HT-29 (cell line): ENCODE measurements around the gene C3orf52. TPM values are rescaled to one million over a fixed set of nuclear protein-coding genes. Genes with fewer than 3 reads are reported as not detected.

Experiments
- DNase-seq: peaks from one replicate; pipeline ENCODE4 v3.0.0-alpha.2; 2015; ENCODE audit warnings: low spot score
- small RNA-seq: library from RNA; depleted of rRNA; stranded (forward); fragments of <200 nt; gene quantifications from one replicate; pipeline ENCODE3, GENCODE V24; 2014
- total RNA-seq: library from RNA; depleted of rRNA; stranded (reverse); fragments of >200 nt; shearing (Covaris generic); gene quantifications from 2 replicates; pipeline ENCODE4 v1.2.3, GENCODE V29; 2014; rRNA removed

The C3orf52 gene
- total RNA-seq, 1 experiment from 2014 or later, result 14.5 TPM

- peak; percentile 48 for DNase-seq
Observed at GRCh38 chr3:112134335-112135124, 48.3 kb downstream of the C3orf52 start.

- DNase-seq, result no peak
Observed at GRCh38 chr3:112136046-112136445, 49.9 kb downstream of the C3orf52 start.

DNA sequence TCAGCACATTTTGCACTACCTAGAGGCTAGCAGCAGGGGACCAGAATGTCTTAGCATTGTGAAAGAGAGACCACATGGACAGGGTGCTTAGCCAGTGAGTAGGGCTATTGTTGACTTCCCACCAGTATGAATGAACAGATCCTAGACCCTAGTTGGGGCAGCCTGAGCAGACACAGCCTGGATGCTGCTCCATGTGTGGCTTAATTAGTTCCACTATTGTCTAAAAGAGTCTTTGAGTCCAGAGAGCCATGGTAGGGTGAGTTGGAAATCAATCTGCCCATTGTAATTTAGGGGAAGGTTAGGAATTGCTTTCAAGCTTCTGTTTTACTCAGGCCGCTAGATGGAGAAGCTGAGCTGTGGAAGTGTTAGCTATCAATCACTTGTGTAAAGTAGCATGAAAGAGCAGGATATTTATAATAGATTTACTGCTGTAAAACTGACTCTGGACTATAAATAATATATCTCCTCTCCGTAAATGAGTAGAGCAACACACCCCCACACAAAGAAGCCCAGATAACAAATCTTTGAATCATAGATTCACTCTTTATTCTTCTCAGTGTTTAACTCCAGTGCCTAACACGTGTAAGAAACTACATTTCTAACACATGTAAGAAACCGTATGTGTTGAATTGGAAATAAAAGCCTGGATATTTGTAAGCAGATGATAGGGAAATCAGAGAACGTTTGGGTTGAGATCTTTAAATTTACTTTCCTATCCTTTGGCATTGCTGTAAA lies 50.9 kb downstream of the C3orf52 start:
- DNase-seq, result peak; percentile 92

DNA sequence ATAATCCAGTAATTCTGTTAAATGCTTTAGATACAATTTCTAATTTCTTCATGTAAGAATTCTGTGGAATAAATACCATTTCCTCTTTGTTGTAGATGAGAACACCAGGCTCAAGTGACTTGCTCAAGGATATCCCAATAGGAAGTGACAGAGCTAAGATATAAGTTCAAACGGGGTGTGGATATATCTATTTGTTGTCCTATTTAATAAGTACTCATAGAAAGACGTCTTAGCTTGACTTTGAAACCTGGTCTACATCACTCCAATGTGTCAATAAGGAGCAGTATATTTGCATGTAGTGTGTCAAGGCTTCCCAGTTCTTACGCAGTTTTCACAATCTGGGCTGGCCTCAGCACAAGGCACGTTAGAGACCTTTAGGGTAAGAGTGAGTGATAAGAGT lies 51.6 kb downstream of the C3orf52 start:
- peak; percentile 20 for DNase-seq

GRCh38 chr3:112138219-112138969 lies 52.2 kb downstream of the C3orf52 start:
- DNase-seq, result no peak

DNA sequence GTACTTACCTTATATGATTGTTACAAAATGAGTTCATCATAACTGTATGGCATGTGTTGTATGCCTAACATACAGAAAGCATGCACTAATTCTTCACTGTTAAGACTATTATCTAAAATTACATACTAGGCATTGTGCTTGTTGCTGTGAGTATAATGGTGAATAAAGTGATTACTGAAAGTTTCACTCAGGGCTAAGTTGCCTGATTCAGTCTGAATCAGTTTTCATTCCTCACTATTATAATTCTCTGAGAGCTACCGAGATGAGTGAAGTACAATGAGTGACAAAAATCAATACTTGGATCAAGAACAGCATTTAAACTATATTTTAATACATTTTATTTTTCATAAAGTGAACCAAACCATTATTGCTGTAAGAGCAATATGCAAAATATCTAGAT lies 54.4 kb downstream of the C3orf52 start:
- no peak for DNase-seq

GRCh38 chr3:112141293-112141692 lies 55.1 kb downstream of the C3orf52 start:
- no peak for DNase-seq

- no peak for DNase-seq
Observed at GRCh38 chr3:112143251-112143650, 57.1 kb downstream of the C3orf52 start.

GRCh38 chr3:112143689-112144088 lies 57.5 kb downstream of the C3orf52 start:
- no peak for DNase-seq

GRCh38 chr3:112149136-112149535 lies 62.9 kb downstream of the C3orf52 start:
- DNase-seq, result no peak

DNA sequence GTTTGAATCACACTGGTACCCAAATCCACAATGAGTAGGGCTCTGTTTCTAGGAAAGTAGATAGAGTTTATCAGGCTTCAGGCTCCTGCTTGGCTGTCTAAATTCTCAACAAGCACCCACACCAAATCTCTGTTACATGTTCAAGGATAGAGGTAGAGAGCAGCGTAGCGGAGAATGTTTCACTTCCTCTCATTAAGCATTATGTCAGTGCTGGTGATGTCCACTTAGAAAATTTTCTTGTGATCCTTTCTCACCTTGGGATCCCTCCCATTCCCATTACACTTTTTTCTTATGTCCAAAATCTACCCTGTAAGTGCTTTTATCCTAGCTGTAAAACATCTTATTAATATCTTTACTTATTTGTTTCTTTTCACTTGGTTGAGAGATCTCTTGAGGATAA lies 81.6 kb downstream of the C3orf52 start:
- no peak for DNase-seq

Small RNA genes lying within 50 kb of the gene (small RNA-seq; reads per million reads assigned to genes)
- not detected for gene MIR567

Other genes starting within 250 kb of the C3orf52 start
- gene PHLDB2, start 227.1 kb upstream of the C3orf52 start, total RNA-seq, result 0.21 TPM in 1 of 2 replicates, not detected in the other
- gene ABHD10, start 107.4 kb upstream of the C3orf52 start, total RNA-seq, result 16.5 and 22.9 TPM in 2 replicates
- gene TAGLN3, start 87.5 kb upstream of the C3orf52 start, total RNA-seq, result 0.08 TPM in 1 of 2 replicates, not detected in the other
- 0.03 TPM in 1 of 2 replicates, not detected in the other for gene TMPRSS7, start 51.7 kb upstream of the C3orf52 start, total RNA-seq
- gene GCSAM, start 46.9 kb downstream of the C3orf52 start, total RNA-seq, result not detected in 2 replicates
- gene SLC9C1, start 207.8 kb downstream of the C3orf52 start, total RNA-seq, result not detected in 2 replicates
- gene CD200, start 246.8 kb downstream of the C3orf52 start, total RNA-seq, result 0.39 and 0.71 TPM in 2 replicates